H9 (cell line): ENCODE data around the gene AGBL3. TPM values are rescaled to one million over a fixed set of nuclear protein-coding genes. Genes with fewer than 3 reads are reported as not detected.

Experiments
- DNase-seq: peaks from one replicate; pipeline ENCODE4 v3.0.0-alpha.2; 2017
- H2AFZ ChIP-seq: one replicate; pipeline ENCODE4 v1.6.1; 2013; ENCODE audit warnings: mild to moderate bottlenecking, low read length, control low read depth, moderate library complexity
- H2AK5ac ChIP-seq: 2 replicates; pipeline ENCODE4 v1.6.1; 2013; ENCODE audit warnings: low read length, control low read depth, mixed read lengths; ENCODE audit not compliant: insufficient read length
- H2BK120ac ChIP-seq: one replicate; pipeline ENCODE4 v1.6.1; 2013; ENCODE audit warnings: low read depth, mild to moderate bottlenecking, low read length, control low read depth, inconsistent platforms; ENCODE audit not compliant: poor library complexity, severe bottlenecking
- H2BK12ac ChIP-seq: 2 replicates; pipeline ENCODE4 v1.6.1; 2013; ENCODE audit warnings: low read length, control low read depth, mixed read lengths, low read depth; ENCODE audit not compliant: insufficient read length
- H2BK15ac ChIP-seq: 2 replicates; pipeline ENCODE4 v1.6.1; 2013; ENCODE audit warnings: low read depth, low read length, control low read depth
- H2BK20ac ChIP-seq: one replicate; pipeline ENCODE4 v1.6.1; 2013; ENCODE audit warnings: low read depth, mild to moderate bottlenecking, low read length, control low read depth, inconsistent platforms; ENCODE audit not compliant: poor library complexity, severe bottlenecking
- H2BK5ac ChIP-seq: 2 replicates; pipeline ENCODE4 v1.6.1; 2013; ENCODE audit warnings: low read length, control low read depth, mixed read lengths; ENCODE audit not compliant: insufficient read length
- H3K14ac ChIP-seq: 2 replicates; pipeline ENCODE4 v1.6.1; 2013; ENCODE audit warnings: low read length, control low read depth; ENCODE audit not compliant: insufficient read depth
- H3K18ac ChIP-seq: 2 replicates; pipeline ENCODE4 v1.6.1; 2013; ENCODE audit warnings: low read depth, mild to moderate bottlenecking, mixed read lengths, low read length, control low read depth; ENCODE audit not compliant: insufficient read length
- H3K23ac ChIP-seq: 2 replicates; pipeline ENCODE4 v1.6.1; 2013; ENCODE audit warnings: low read length, control low read depth, mixed read lengths, low read depth; ENCODE audit not compliant: insufficient read length
- H3K23me2 ChIP-seq: 2 replicates; pipeline ENCODE4 v1.6.1; 2013; ENCODE audit warnings: low read depth, mild to moderate bottlenecking, mixed read lengths, low read length, control low read depth; ENCODE audit not compliant: insufficient read length, poor library complexity, severe bottlenecking
- H3K27ac ChIP-seq: 2 replicates; pipeline ENCODE4 v1.5.1; 2013; ENCODE audit warnings: low read length, control low read depth, mixed read lengths, low read depth; ENCODE audit not compliant: insufficient read length
- H3K27me3 ChIP-seq: 2 replicates; pipeline ENCODE4 v1.6.1; 2013; ENCODE audit warnings: low read length, control low read depth, inconsistent platforms; ENCODE audit not compliant: insufficient read depth
- H3K4ac ChIP-seq: 2 replicates; pipeline ENCODE4 v1.6.1; 2013; ENCODE audit warnings: low read depth, mild to moderate bottlenecking, control low read depth, inconsistent platforms, low read length, moderate library complexity
- H3K4me1 ChIP-seq: 2 replicates; pipeline ENCODE4 v1.6.1; 2013; ENCODE audit warnings: low read length, control low read depth, inconsistent platforms; ENCODE audit not compliant: insufficient read depth
- H3K4me2 ChIP-seq: 2 replicates; pipeline ENCODE4 v1.6.1; 2013; ENCODE audit warnings: low read length, control low read depth, mixed read lengths; ENCODE audit not compliant: insufficient read length, insufficient read depth
- H3K56ac ChIP-seq: 2 replicates; pipeline ENCODE4 v1.6.1; 2013; ENCODE audit warnings: low read depth, mild to moderate bottlenecking, mixed read lengths, low read length, control low read depth; ENCODE audit not compliant: insufficient read length
- H3K79me1 ChIP-seq: 2 replicates; pipeline ENCODE4 v1.6.1; 2013; ENCODE audit warnings: low read depth, mild to moderate bottlenecking, moderate library complexity, low read length, control low read depth, inconsistent platforms; ENCODE audit not compliant: insufficient read depth, poor library complexity, severe bottlenecking
- H3K79me2 ChIP-seq: 2 replicates; pipeline ENCODE4 v1.6.1; 2013; ENCODE audit warnings: low read length, control low read depth, inconsistent platforms; ENCODE audit not compliant: insufficient read depth
- H3K9ac ChIP-seq: 2 replicates; pipeline ENCODE4 v1.6.1; 2013; ENCODE audit warnings: low read length, control low read depth, mixed read lengths; ENCODE audit not compliant: insufficient read length; ENCODE audit errors: extremely low read depth
- H3K9me3 ChIP-seq: one replicate; pipeline ENCODE4 v1.6.1; 2013; ENCODE audit warnings: low read depth, low read length, inconsistent platforms; ENCODE audit not compliant: control insufficient read depth
- H3T11ph ChIP-seq: one replicate; pipeline ENCODE4 v1.6.1; 2013; ENCODE audit warnings: mild to moderate bottlenecking, low read length, control low read depth, inconsistent platforms
- H4K20me1 ChIP-seq: one replicate; pipeline ENCODE4 v1.6.1; 2013; ENCODE audit not compliant: control insufficient read depth, insufficient read length, insufficient read depth
- H4K5ac ChIP-seq: 2 replicates; pipeline ENCODE4 v1.6.1; 2013; ENCODE audit warnings: low read depth, mild to moderate bottlenecking, mixed read lengths, low read length, control low read depth; ENCODE audit not compliant: insufficient read length
- H4K8ac ChIP-seq: replicated peaks from 2 replicates; pipeline ENCODE4 v1.6.1; 2013; ENCODE audit warnings: low read length, control low read depth, mixed read lengths, low read depth; ENCODE audit not compliant: insufficient read length
- H4K91ac ChIP-seq: 2 replicates; pipeline ENCODE4 v1.6.1; 2013; ENCODE audit warnings: low read depth, mild to moderate bottlenecking, moderate library complexity, mixed read lengths, low read length, control low read depth; ENCODE audit not compliant: insufficient read length
- H3K27ac Mint-ChIP-seq, 3 experiments: 2 replicates in 2 of 3; 3 replicates in 1 of 3; pipeline ENCODE4 v1.8.0; 2020 to 2021; ENCODE audit warnings: mixed read lengths in 3 of 3, mild to moderate bottlenecking in 1 of 3, moderate library complexity in 1 of 3
- H3K27me3 Mint-ChIP-seq: 2 replicates; pipeline ENCODE4 v1.8.0; 2021; ENCODE audit warnings: low read depth, mild to moderate bottlenecking, moderate library complexity, mixed read lengths
- H3K36me3 Mint-ChIP-seq, 3 experiments: 2 replicates in 2 of 3; 3 replicates in 1 of 3; pipeline ENCODE4 v1.8.0; 2020 to 2021; ENCODE audit warnings: low read depth in 3 of 3, mixed read lengths in 3 of 3; ENCODE audit not compliant: insufficient read depth in 1 of 3
- H3K4me1 Mint-ChIP-seq, 2 experiments: 2 replicates each; pipeline ENCODE4 v1.8.0; 2020; ENCODE audit warnings: mixed read lengths in 2 of 2
- H3K4me3 Mint-ChIP-seq, 2 experiments: 2 replicates in 1 of 2; 3 replicates in 1 of 2; pipeline ENCODE4 v1.8.0; 2020 to 2021; ENCODE audit warnings: mild to moderate bottlenecking in 2 of 2, mixed read lengths in 2 of 2, moderate library complexity in 1 of 2
- H3K9me3 Mint-ChIP-seq, 2 experiments: 2 replicates in 1 of 2; 3 replicates in 1 of 2; pipeline ENCODE4 v1.8.0; 2020; ENCODE audit warnings: mild to moderate bottlenecking in 2 of 2, mixed read lengths in 2 of 2, moderate library complexity in 1 of 2
- CTCF ChIP-seq: fragments of 200-600 bp; sonication (generic); conservative IDR thresholded peaks from 3 replicates; pipeline ENCODE4 v1.8.0; 2021; ENCODE audit warnings: antibody characterized with exemption, mild to moderate bottlenecking
- WGBS: extraction: QIAGEN DNeasy Blood & Tissue Kit; methylation state at CpG from one replicate; pipeline ENCODE4 v1.1.7; 2013; ENCODE audit warnings: missing lambda C conversion rate, low lambda C conversion rate, mixed read lengths; ENCODE audit not compliant: insufficient read length; ENCODE audit errors: extremely low coverage; 5-methylcytosine and 5-hydroxymethylcytosine counted together
- total RNA-seq: library from RNA; stranded (reverse); gene quantifications from 2 replicates; pipeline ENCODE4 v1.2.1, GENCODE V29; 2021

AGBL3 gene
- total RNA-seq, 1 experiment from 2014 or later: 2.4 TPM

GRCh38 chr7:135128931-135129330 is 142.6 kb downstream of the AGBL3 start:
- peaks cover 0 to 6% of the 10 kb centered on the region in 2 experiments; a peak in 2 of 5 replicates for H3K9me3 Mint-ChIP-seq
- no peaks in the 10 kb centered on the region for H3K9me3 ChIP-seq
- no peak for TF ChIP-seq CTCF
- H3K4ac ChIP-seq: no peak overlapping the region
- no peak overlapping the region for H3K4me3 Mint-ChIP-seq
- H3K27ac ChIP-seq: no peak overlapping the region
- no peak overlapping the region for H4K5ac ChIP-seq
- no peaks in the 10 kb centered on the region for H3K23me2 ChIP-seq
- no peaks in the 10 kb centered on the region for H3K27me3 ChIP-seq
- H3K14ac ChIP-seq: no peak overlapping the region
- H2BK20ac ChIP-seq: no peak overlapping the region
- no peaks in the 10 kb centered on the region for H3K79me1 ChIP-seq
- no peak overlapping the region for H3K27ac Mint-ChIP-seq
- no peak overlapping the region for H3T11ph ChIP-seq
- H2BK5ac ChIP-seq: no peak overlapping the region
- H2BK15ac ChIP-seq: no peak overlapping the region
- H3K36me3 Mint-ChIP-seq: peaks cover 0 to 5% (median 0%) of the 10 kb centered on the region in 3 experiments; a peak in 1 of 7 replicates
- no peak overlapping the region for H2AK5ac ChIP-seq
- no peaks in the 10 kb centered on the region for H4K20me1 ChIP-seq
- no CpG with 5 or more reads among the region's 1 CpG for WGBS
- no peak overlapping the region for H2BK120ac ChIP-seq
- H3K23ac ChIP-seq: no peak overlapping the region
- H3K4me2 ChIP-seq: no peak overlapping the region
- H3K4me1 ChIP-seq: no peaks in the 10 kb centered on the region
- DNase-seq: no peak
- no peak overlapping the region for H2BK12ac ChIP-seq
- H4K8ac ChIP-seq: no peak overlapping the region
- no peak overlapping the region for H2AFZ ChIP-seq
- no peaks in the 10 kb centered on the region for H3K4me1 Mint-ChIP-seq
- H4K91ac ChIP-seq: no peak overlapping the region
- H3K9ac ChIP-seq: no peak overlapping the region
- H3K56ac ChIP-seq: no peak overlapping the region
- H3K27me3 Mint-ChIP-seq: no peaks in the 10 kb centered on the region; the same call in 1 of the 2 replicates
- no peaks in the 10 kb centered on the region for H3K79me2 ChIP-seq
- no peak overlapping the region for H3K18ac ChIP-seq
